ENCODE measurements around the gene ANKRD53.

GRCh38 chr2:70947556-70948184 is 30.8 kb upstream of the ANKRD53 start:
- no peak for TF ChIP-seq CTCF (conservative IDR thresholded peaks at IDR 0.05)
- TF ChIP-seq EZH2 (IDR thresholded peaks at IDR 0.05; ENCODE audit: low read depth) = no peak
